Measurements from ENCODE around the gene MIP. TPM values are rescaled to one million over a fixed set of nuclear protein-coding genes. Genes with fewer than 3 reads are reported as not detected.
"Not testable (repeated sequence)": the region's sequence is repeated elsewhere in the genome, so short reads cannot be mapped to it uniquely, and the experiment has no call there.

MIP gene
- total RNA-seq, 5 donors from 2014 or later (not counting 1 experiment from before 2014, with no cell fraction given) = not detected

GRCh38 chr12:56457817-56458216 is 3.4 kb upstream of the MIP start:
- DNase-seq (no peak), ATAC-seq (replicated peaks in 1 of 4) (no peak)
- Histone ChIP-seq H3K4me1 (ENCODE audit: control insufficient read depth in 1 of 2, extremely low read depth in 1 of 2, insufficient read depth in 2 of 2, low read length in 2 of 2) (no peaks in the 10 kb centered on the region), H3K4me3 (ENCODE audit: control insufficient read depth in 1 of 2, extremely low read depth in 1 of 2, low read length in 1 of 2) (no peak overlapping the region), H3K9me3 (no peaks in the 10 kb centered on the region), H3K36me3 (ENCODE audit: control insufficient read depth in 2 of 2, extremely low read depth in 1 of 2, insufficient read depth in 1 of 2, low read length in 1 of 2) (no peaks in the 10 kb centered on the region), H3K27me3 (replicated peaks in 1 of 2; ENCODE audit: control insufficient read depth in 2 of 2, extremely low read depth in 1 of 2, insufficient read depth in 2 of 2, low read length in 1 of 2) (peaks cover 0 to 5% of the 10 kb centered on the region in 2 experiments), H3K27ac (ENCODE audit: low read length) (no peak overlapping the region)
- H3K4me3 Mint-ChIP-seq = no peak overlapping the region
- no peaks in the 10 kb centered on the region for H3K36me3 Mint-ChIP-seq
- H3K9me3 Mint-ChIP-seq = no peaks in the 10 kb centered on the region
- CTCF ChIA-PET = interaction anchor here in 1 of 2 donors (0.6 to 0.7 kb wide), 2 partner anchors 94 to 106 kb away, joined by 3 read pairs; no protein-coding TSS in a partner anchor
- H3K27ac Mint-ChIP-seq = no peak overlapping the region
- WGBS (ENCODE audit: insufficient coverage) = 80% methylated on average over 1 of the region's 4 CpGs
- no peaks in the 10 kb centered on the region for H3K4me1 Mint-ChIP-seq
- H3K27me3 Mint-ChIP-seq = no peaks in the 10 kb centered on the region
- POLR2A ChIA-PET = interaction anchor here in 1 of 2 donors (0.6 kb wide), 1 partner anchor 645 kb away, joined by 3 read pairs; no protein-coding TSS in a partner anchor

GRCh38 chr12:56451147-56451546 is 3.3 kb downstream of the MIP start:
- no CpG with 5 or more reads among the region's 5 CpGs for WGBS (ENCODE audit: insufficient coverage)
- no peak overlapping the region for H3K4me3 Mint-ChIP-seq
- no peaks in the 10 kb centered on the region for H3K9me3 Mint-ChIP-seq
- DNase-seq (no peak), ATAC-seq (replicated peaks in 1 of 4) (no peak)
- H3K36me3 Mint-ChIP-seq = no peaks in the 10 kb centered on the region
- no peak overlapping the region for H3K27ac Mint-ChIP-seq
- H3K4me3 ChIP-seq (ENCODE audit: control insufficient read depth in 1 of 2, extremely low read depth in 1 of 2, low read length in 1 of 2) = no peak overlapping the region
- H3K4me1 Mint-ChIP-seq = peaks cover 14 to 20% (median 19%) of the 10 kb centered on the region in 3 donors
- no peaks in the 10 kb centered on the region for H3K9me3 ChIP-seq
- no peaks in the 10 kb centered on the region for H3K27me3 Mint-ChIP-seq
- CTCF ChIA-PET = interaction anchor here (0.6 to 1.0 kb wide), 4 partner anchors 8 to 229 kb away, joined by 3 to 5 read pairs (median 4); partner anchors contain the start of gene RNF41 (in 1 of the 2)
- peaks cover 0 to 5% of the 10 kb centered on the region in 2 experiments for H3K27me3 ChIP-seq (replicated peaks in 1 of 2; ENCODE audit: control insufficient read depth in 2 of 2, extremely low read depth in 1 of 2, insufficient read depth in 2 of 2, low read length in 1 of 2)
- POLR2A ChIA-PET = interaction anchor here in 1 of 2 donors (1.1 kb wide), 1 partner anchor 11 kb away, joined by 5 read pairs; no protein-coding TSS in a partner anchor
- no peak overlapping the region for H3K27ac ChIP-seq (ENCODE audit: low read length)
- peaks cover 7 to 14% of the 10 kb centered on the region in 2 experiments for H3K4me1 ChIP-seq (ENCODE audit: control insufficient read depth in 1 of 2, extremely low read depth in 1 of 2, insufficient read depth in 2 of 2, low read length in 2 of 2)
- H3K36me3 ChIP-seq (ENCODE audit: control insufficient read depth in 2 of 2, extremely low read depth in 1 of 2, insufficient read depth in 1 of 2, low read length in 1 of 2) = no peaks in the 10 kb centered on the region

GRCh38 chr12:56450241-56450640 is 4.2 kb downstream of the MIP start:
- Histone ChIP-seq H3K36me3 (ENCODE audit: control insufficient read depth in 2 of 2, extremely low read depth in 1 of 2, insufficient read depth in 1 of 2, low read length in 1 of 2) (no peaks in the 10 kb centered on the region), H3K9me3 (no peaks in the 10 kb centered on the region), H3K27me3 (replicated peaks in 1 of 2; ENCODE audit: control insufficient read depth in 2 of 2, extremely low read depth in 1 of 2, insufficient read depth in 2 of 2, low read length in 1 of 2) (peaks cover 0 to 5% of the 10 kb centered on the region in 2 experiments), H3K27ac (ENCODE audit: low read length) (no peak overlapping the region), H3K4me1 (ENCODE audit: control insufficient read depth in 1 of 2, extremely low read depth in 1 of 2, insufficient read depth in 2 of 2, low read length in 2 of 2) (peaks cover 7 to 14% of the 10 kb centered on the region in 2 experiments), H3K4me3 (ENCODE audit: control insufficient read depth in 1 of 2, extremely low read depth in 1 of 2, low read length in 1 of 2) (no peak overlapping the region)
- ATAC-seq (replicated peaks in 1 of 4) = no peak
- 80% methylated on average over 2 of the region's 3 CpGs for WGBS (ENCODE audit: insufficient coverage)
- peak overlapping the region; percentile 17 to 91 (median 79) for H3K4me3 Mint-ChIP-seq
- ChIA-PET CTCF (interaction anchor here (0.6 to 3.3 kb wide), 6 partner anchors 9 to 244 kb away, joined by 3 to 18 read pairs (median 4); no protein-coding TSS in a partner anchor), POLR2A (interaction anchor here (0.5 to 2.0 kb wide), 2 partner anchors 90 to 185 kb away, joined by 7 to 8 read pairs; partner anchors contain the start of gene STAT2 (in 1 of the 2))
- H3K9me3 Mint-ChIP-seq = no peaks in the 10 kb centered on the region
- no peak overlapping the region for H3K27ac Mint-ChIP-seq
- no peaks in the 10 kb centered on the region for H3K27me3 Mint-ChIP-seq
- no peak for DNase-seq
- peaks cover 14 to 20% (median 19%) of the 10 kb centered on the region in 3 donors for H3K4me1 Mint-ChIP-seq
- H3K36me3 Mint-ChIP-seq = no peaks in the 10 kb centered on the region

GRCh38 chr12:56449622-56449984 is 4.9 kb downstream of the MIP start:
- Mint-ChIP-seq H3K27me3 (no peaks in the 10 kb centered on the region), H3K27ac (peak overlapping the region; percentile 98), H3K9me3 (no peaks in the 10 kb centered on the region), H3K36me3 (no peaks in the 10 kb centered on the region), H3K4me1 (peaks cover 14 to 20% (median 19%) of the 10 kb centered on the region in 3 donors), H3K4me3 (peak overlapping the region; percentile 79 to 91 (median 90))
- DNase-seq (no peak), ATAC-seq (replicated peaks in 1 of 4) (no peak)
- H3K36me3 ChIP-seq (ENCODE audit: control insufficient read depth in 2 of 2, extremely low read depth in 1 of 2, insufficient read depth in 1 of 2, low read length in 1 of 2) = no peaks in the 10 kb centered on the region
- POLR2A ChIA-PET = interaction anchor here in 1 of 2 donors (0.6 to 2.0 kb wide), 2 partner anchors 90 to 322 kb away, joined by 3 to 8 read pairs; partner anchors contain the start of genes ESYT1 and STAT2
- peaks cover 0 to 5% of the 10 kb centered on the region in 2 experiments for H3K27me3 ChIP-seq (replicated peaks in 1 of 2; ENCODE audit: control insufficient read depth in 2 of 2, extremely low read depth in 1 of 2, insufficient read depth in 2 of 2, low read length in 1 of 2)
- CTCF ChIA-PET = interaction anchor here (0.6 to 3.3 kb wide), 8 partner anchors 10 to 695 kb away, joined by 3 to 18 read pairs (median 4); partner anchors contain the start of genes RPL41 (in 1 of the 2) and STAT2 (in 1 of the 2)
- no peaks in the 10 kb centered on the region for H3K9me3 ChIP-seq
- WGBS (ENCODE audit: insufficient coverage) = 0% methylated on average over 2 of the region's 5 CpGs
- peak overlapping the region; percentile 65 for H3K27ac ChIP-seq (ENCODE audit: low read length)
- H3K4me1 ChIP-seq (ENCODE audit: control insufficient read depth in 1 of 2, extremely low read depth in 1 of 2, insufficient read depth in 2 of 2, low read length in 2 of 2) = peaks cover 7 to 14% of the 10 kb centered on the region in 2 experiments
- H3K4me3 ChIP-seq (ENCODE audit: control insufficient read depth in 1 of 2, extremely low read depth in 1 of 2, low read length in 1 of 2) = peak overlapping the region; percentile 91 to 94

GRCh38 chr12:56448860-56449621 is 5.4 kb downstream of the MIP start, which contains the start of gene TIMELESS:
TSS of gene TIMELESS (minus strand) at chr12:56449426. CDS start at chr12:56434170, 15,256 bp downstream.
- peaks cover 0 to 2% (median 0%) of the 10 kb centered on the region in 3 donors for H3K9me3 Mint-ChIP-seq

GRCh38 chr12:56443208-56443607 is 11.2 kb downstream of the MIP start:
- H3K36me3 Mint-ChIP-seq; H3K27me3 Mint-ChIP-seq; H3K36me3 ChIP-seq (ENCODE audit: control insufficient read depth in 2 of 2, extremely low read depth in 1 of 2, insufficient read depth in 1 of 2, low read length in 1 of 2); DNase-seq; ATAC-seq (replicated peaks in 1 of 4); H3K27ac ChIP-seq (ENCODE audit: low read length); H3K9me3 Mint-ChIP-seq; H3K4me3 ChIP-seq (ENCODE audit: control insufficient read depth in 1 of 2, extremely low read depth in 1 of 2, low read length in 1 of 2); H3K4me1 ChIP-seq (ENCODE audit: control insufficient read depth in 1 of 2, extremely low read depth in 1 of 2, insufficient read depth in 2 of 2, low read length in 2 of 2); H3K4me1 Mint-ChIP-seq; POLR2A ChIA-PET; H3K9me3 ChIP-seq; CTCF ChIA-PET; H3K27me3 ChIP-seq (replicated peaks in 1 of 2; ENCODE audit: control insufficient read depth in 2 of 2, extremely low read depth in 1 of 2, insufficient read depth in 2 of 2, low read length in 1 of 2); H3K4me3 Mint-ChIP-seq; H3K27ac Mint-ChIP-seq: not testable (repeated sequence)
- 85% methylated on average over 2 of the region's 2 CpGs for WGBS (ENCODE audit: insufficient coverage)

More at GRCh38 chr12:56448860-56449621, 5.4 kb downstream of the MIP start, which contains the start of gene TIMELESS:
- CTCF ChIA-PET = interaction anchor here (0.6 to 3.3 kb wide), 7 partner anchors 11 to 694 kb away, joined by 3 to 18 read pairs (median 4); partner anchors contain the start of genes RPL41 (in 1 of the 2) and STAT2 (in 1 of the 2)
- POLR2A ChIA-PET = interaction anchor here (0.6 to 2.0 kb wide), 4 partner anchors 89 to 321 kb away, joined by 3 to 8 read pairs (median 4); partner anchors contain the start of genes ESYT1 (in 1 of the 2) and STAT2 (in 1 of the 2)
- Histone ChIP-seq H3K36me3 (ENCODE audit: control insufficient read depth in 2 of 2, extremely low read depth in 1 of 2, insufficient read depth in 1 of 2, low read length in 1 of 2) (no peaks in the 10 kb centered on the region), H3K4me3 (ENCODE audit: control insufficient read depth in 1 of 2, extremely low read depth in 1 of 2, low read length in 1 of 2) (peak within 1 kb of the TSS; percentile 91 to 94), H3K4me1 (ENCODE audit: control insufficient read depth in 1 of 2, extremely low read depth in 1 of 2, insufficient read depth in 2 of 2, low read length in 2 of 2) (peaks cover 7 to 14% of the 10 kb centered on the region in 2 experiments), H3K9me3 (no peaks in the 10 kb centered on the region), H3K27me3 (replicated peaks in 1 of 2; ENCODE audit: control insufficient read depth in 2 of 2, extremely low read depth in 1 of 2, insufficient read depth in 2 of 2, low read length in 1 of 2) (peaks cover 0 to under 1% of the 10 kb centered on the region in 2 experiments), H3K27ac (ENCODE audit: low read length) (peak within 1 kb of the TSS; percentile 65)
- no peaks in the 10 kb centered on the region for H3K27me3 Mint-ChIP-seq
- peak within 1 kb of the TSS; percentile 79 to 91 (median 90) for H3K4me3 Mint-ChIP-seq
- 0% methylated on average over 54 of the region's 58 CpGs for WGBS (ENCODE audit: insufficient coverage)
- H3K4me1 Mint-ChIP-seq = peaks cover 14 to 20% (median 19%) of the 10 kb centered on the region in 3 donors
- DNase-seq = peak; percentile 68 to 91 (median 76)
- ATAC-seq (replicated peaks in 1 of 4) = peak; percentile 97 to 99 (median 98)
- no peaks in the 10 kb centered on the region for H3K36me3 Mint-ChIP-seq
- H3K27ac Mint-ChIP-seq = peak within 1 kb of the TSS; percentile 98
